GM18951 (cell line): ENCODE results near the gene AJM1.
"Not testable (repeated sequence)": the region's sequence is repeated elsewhere in the genome, so short reads cannot be mapped to it uniquely, and the experiment has no call there.

Source experiments
- POLR2A ChIP-seq: IDR thresholded peaks from 4 replicates; pipeline ENCODE4 v1.6.1; 2011; ENCODE audit warnings: mild to moderate bottlenecking; ENCODE audit not compliant: insufficient read length, insufficient read depth; ENCODE audit errors: extremely low read depth
- in situ Hi-C: fragments of 300-500 bp; cut with MboI; formaldehyde crosslinking; loops from one replicate; pipeline ENCODE4 v1.12.0; 2022; ENCODE audit warnings: low sequenced_read_pairs, mixed read lengths, inconsistent platforms; ENCODE audit not compliant: unreplicated experiment

Gene AJM1

GRCh38 chr9:136842380-136842948 lies at the start of gene AJM1:
TSS of gene AJM1 (plus strand) at chr9:136842478. CDS start at chr9:136844415, 1,937 bp downstream.
- in situ Hi-C loops, result not testable (repeated sequence)
- TF ChIP-seq POLR2A, result peak; percentile 30

GRCh38 chr9:136793086-136793946 lies 49.0 kb upstream of the AJM1 start:
- no peak for TF ChIP-seq POLR2A
- in situ Hi-C loops, result loop anchor here (25.0 kb wide), 1 partner anchor 244 kb away; the partner anchor contains the start of genes ABCA2, FUT7 and NPDC1

GRCh38 chr9:136794281-136794999 lies 47.8 kb upstream of the AJM1 start:
- no peak for TF ChIP-seq POLR2A
- in situ Hi-C loops, result loop anchor here (25.0 kb wide), 1 partner anchor 243 kb away; the partner anchor contains the start of genes ABCA2, FUT7 and NPDC1

- in situ Hi-C loops, result loop anchor here (25.0 kb wide), 1 partner anchor 242 kb away; the partner anchor contains the start of genes ABCA2, FUT7 and NPDC1
- no peak for TF ChIP-seq POLR2A
Observed at GRCh38 chr9:136795000-136795348, 47.3 kb upstream of the AJM1 start.

- in situ Hi-C loops, result loop anchor here (25.0 kb wide), 1 partner anchor 241 kb away; the partner anchor contains the start of genes ABCA2, FUT7 and NPDC1
- TF ChIP-seq POLR2A, result no peak
Observed at GRCh38 chr9:136796238-136796774, 46.0 kb upstream of the AJM1 start, which contains the start of gene CCDC183. TSS of gene CCDC183 (plus strand) at chr9:136796338. CDS start at chr9:136796398, 60 bp downstream.

- in situ Hi-C loops, result loop anchor here (25.0 kb wide), 1 partner anchor 240 kb away; the partner anchor contains the start of genes ABCA2, FUT7 and NPDC1
Observed at GRCh38 chr9:136796775-136797347, 45.4 kb upstream of the AJM1 start.

- TF ChIP-seq POLR2A, result no peak
- in situ Hi-C loops, result loop anchor here (25.0 kb wide), 1 partner anchor 239 kb away; the partner anchor contains the start of genes ABCA2, FUT7 and NPDC1
Observed at GRCh38 chr9:136798708-136799078, 43.6 kb upstream of the AJM1 start.

GRCh38 chr9:136799079-136799853 lies 43.0 kb upstream of the AJM1 start:
- in situ Hi-C loops, result loop anchor here (25.0 kb wide), 1 partner anchor 238 kb away; the partner anchor contains the start of genes ABCA2, FUT7 and NPDC1
- no peak for TF ChIP-seq POLR2A

GRCh38 chr9:136799854-136800657 lies 42.2 kb upstream of the AJM1 start:
- in situ Hi-C loops, result loop anchor here (25.0 kb wide), 1 partner anchor 237 kb away; the partner anchor contains the start of genes ABCA2, FUT7 and NPDC1
- no peak for TF ChIP-seq POLR2A

- in situ Hi-C loops, result no loop called here
- no peak for TF ChIP-seq POLR2A
Observed at GRCh38 chr9:136802321-136802720, 40.0 kb upstream of the AJM1 start.

GRCh38 chr9:136803009-136803550 lies 39.2 kb upstream of the AJM1 start:
- in situ Hi-C loops, result not testable (repeated sequence)
